Natural killer cell (primary cell): ENCODE data around the gene HSF2BP. TPM values are rescaled to one million over a fixed set of nuclear protein-coding genes. Genes with fewer than 3 reads are reported as not detected.

Experiments used
- ATAC-seq, 3 donors: fragments of 150-1000 bp in 2 of 3; fragments of 200-7000 bp in 1 of 3; cut with Tn5 transposase; 1 replicate in 1 of 3; 2 replicates in 2 of 3; pipeline ENCODE4 v1.10.0; 2021; ENCODE audit warnings: mild to moderate bottlenecking in 2 of 3, moderate library complexity in 2 of 3
- DNase-seq, 2 donors: peaks; one replicate each; pipeline versions ENCODE4 v3.0.0 to v3.0.0-alpha.2; 2013 to 2021; ENCODE audit warnings: mixed read lengths in 1 of 2
- H3K27ac ChIP-seq: one replicate; pipeline ENCODE4 v1.5.1; 2013; ENCODE audit warnings: mild to moderate bottlenecking, low read length
- H3K27me3 ChIP-seq: one replicate; pipeline ENCODE4 v1.6.1; 2013; ENCODE audit warnings: low read length; ENCODE audit not compliant: control insufficient read depth, insufficient read depth
- H3K36me3 ChIP-seq: one replicate; pipeline ENCODE4 v1.6.1; 2013; ENCODE audit warnings: low read length; ENCODE audit not compliant: control insufficient read depth, insufficient read depth
- H3K4me1 ChIP-seq: one replicate; pipeline ENCODE4 v1.6.1; 2013; ENCODE audit warnings: low read length; ENCODE audit not compliant: control insufficient read depth, insufficient read depth
- H3K4me3 ChIP-seq: one replicate; pipeline ENCODE4 v1.5.1; 2013; ENCODE audit warnings: low read length
- H3K9me3 ChIP-seq: one replicate; pipeline ENCODE4 v1.6.1; 2013; ENCODE audit warnings: low read length; ENCODE audit not compliant: control insufficient read depth, insufficient read depth
- H3K27ac Mint-ChIP-seq, 2 donors: one replicate each; pipeline ENCODE4 v1.8.0; 2022; ENCODE audit warnings: mild to moderate bottlenecking in 2 of 2, mixed read lengths in 2 of 2, moderate library complexity in 1 of 2
- H3K27me3 Mint-ChIP-seq, 2 donors: one replicate each; pipeline ENCODE4 v1.8.0; 2022; ENCODE audit warnings: low read depth in 2 of 2, mixed read lengths in 2 of 2
- H3K36me3 Mint-ChIP-seq: one replicate; pipeline ENCODE4 v1.8.0; 2022; ENCODE audit warnings: mixed read lengths
- H3K4me1 Mint-ChIP-seq, 2 donors: one replicate each; pipeline ENCODE4 v1.8.0; 2022; ENCODE audit warnings: mixed read lengths in 2 of 2
- H3K4me3 Mint-ChIP-seq: one replicate; pipeline ENCODE4 v1.8.0; 2022; ENCODE audit warnings: mild to moderate bottlenecking, moderate library complexity, mixed read lengths
- H3K9me3 Mint-ChIP-seq, 2 donors: one replicate each; pipeline ENCODE4 v1.8.0; 2022; ENCODE audit warnings: mixed read lengths in 2 of 2
- WGBS: methylation state at CpG from one replicate; pipeline ENCODE4 v1.1.7; 2013; ENCODE audit warnings: missing lambda C conversion rate; ENCODE audit not compliant: insufficient coverage; 5-methylcytosine and 5-hydroxymethylcytosine counted together
- intact Hi-C: fragments of 100-400 bp; cut with micrococcal nuclease; formaldehyde crosslinking; loops from one replicate; pipeline ENCODE4 v1.14.2; 2022
- total RNA-seq, 4 donors: library from RNA; stranded (reverse); fragments of 120-200 nt in 1 of 4; gene quantifications; one replicate each; pipeline versions ENCODE4 v1.2.3 to v1.2.4, GENCODE V29; 2013 to 2022
- TF ChIP-seq, protein P1 (sequence below): fragments of 200-600 bp; IDR thresholded peaks from one replicate; pipeline ENCODE4 v1.8.0; 2022; ENCODE audit warnings: antibody characterized with exemption

The HSF2BP gene
- total RNA-seq, 3 donors from 2014 or later (not counting 1 experiment from before 2014, with no cell fraction given), result 0.33 to 0.39 TPM; not detected in 1

DNA sequence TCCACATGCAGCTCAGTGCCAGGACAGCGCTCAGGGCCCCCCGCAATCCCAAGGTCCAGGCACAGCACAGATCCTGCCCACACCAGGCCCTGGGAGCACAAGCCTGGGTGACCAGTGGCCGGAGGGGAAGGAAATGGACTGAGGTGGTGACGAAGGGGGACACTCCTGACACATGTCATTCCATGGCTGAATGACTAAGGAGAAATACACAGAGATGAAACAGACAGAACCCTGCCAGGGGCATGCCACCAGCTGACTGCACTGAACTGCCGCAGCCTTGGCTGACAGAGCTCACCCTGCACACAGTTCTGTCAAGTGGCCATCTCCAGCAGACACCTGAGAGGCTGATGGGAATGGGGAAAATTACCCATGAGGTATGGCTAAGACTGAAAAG is 56.1 kb downstream of the HSF2BP start:
- no peak overlapping the region for H3K4me3 ChIP-seq
- intact Hi-C loops, result no loop called here
- H3K9me3 Mint-ChIP-seq, result no peaks in the 10 kb centered on the region
- H3K27me3 ChIP-seq, result no peaks in the 10 kb centered on the region
- no peak overlapping the region for H3K27ac ChIP-seq
- no peaks in the 10 kb centered on the region for H3K9me3 ChIP-seq
- TF ChIP-seq, protein P1, sequence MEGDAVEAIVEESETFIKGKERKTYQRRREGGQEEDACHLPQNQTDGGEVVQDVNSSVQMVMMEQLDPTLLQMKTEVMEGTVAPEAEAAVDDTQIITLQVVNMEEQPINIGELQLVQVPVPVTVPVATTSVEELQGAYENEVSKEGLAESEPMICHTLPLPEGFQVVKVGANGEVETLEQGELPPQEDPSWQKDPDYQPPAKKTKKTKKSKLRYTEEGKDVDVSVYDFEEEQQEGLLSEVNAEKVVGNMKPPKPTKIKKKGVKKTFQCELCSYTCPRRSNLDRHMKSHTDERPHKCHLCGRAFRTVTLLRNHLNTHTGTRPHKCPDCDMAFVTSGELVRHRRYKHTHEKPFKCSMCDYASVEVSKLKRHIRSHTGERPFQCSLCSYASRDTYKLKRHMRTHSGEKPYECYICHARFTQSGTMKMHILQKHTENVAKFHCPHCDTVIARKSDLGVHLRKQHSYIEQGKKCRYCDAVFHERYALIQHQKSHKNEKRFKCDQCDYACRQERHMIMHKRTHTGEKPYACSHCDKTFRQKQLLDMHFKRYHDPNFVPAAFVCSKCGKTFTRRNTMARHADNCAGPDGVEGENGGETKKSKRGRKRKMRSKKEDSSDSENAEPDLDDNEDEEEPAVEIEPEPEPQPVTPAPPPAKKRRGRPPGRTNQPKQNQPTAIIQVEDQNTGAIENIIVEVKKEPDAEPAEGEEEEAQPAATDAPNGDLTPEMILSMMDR, result no peak
- H3K27me3 Mint-ChIP-seq, result peaks cover 0 to 10% of the 10 kb centered on the region in 2 donors
- H3K27ac Mint-ChIP-seq, result no peak overlapping the region
- no peak for DNase-seq
- H3K4me1 ChIP-seq, result peaks cover 4% of the 10 kb centered on the region
- peaks cover 8 to 10% of the 10 kb centered on the region in 2 donors for H3K4me1 Mint-ChIP-seq
- no peak overlapping the region for H3K4me3 Mint-ChIP-seq
- H3K36me3 ChIP-seq, result no peaks in the 10 kb centered on the region
- WGBS, result 87% methylated on average over 5 of the region's 5 CpGs
- no peaks in the 10 kb centered on the region for H3K36me3 Mint-ChIP-seq
- ATAC-seq, result no peak

DNA sequence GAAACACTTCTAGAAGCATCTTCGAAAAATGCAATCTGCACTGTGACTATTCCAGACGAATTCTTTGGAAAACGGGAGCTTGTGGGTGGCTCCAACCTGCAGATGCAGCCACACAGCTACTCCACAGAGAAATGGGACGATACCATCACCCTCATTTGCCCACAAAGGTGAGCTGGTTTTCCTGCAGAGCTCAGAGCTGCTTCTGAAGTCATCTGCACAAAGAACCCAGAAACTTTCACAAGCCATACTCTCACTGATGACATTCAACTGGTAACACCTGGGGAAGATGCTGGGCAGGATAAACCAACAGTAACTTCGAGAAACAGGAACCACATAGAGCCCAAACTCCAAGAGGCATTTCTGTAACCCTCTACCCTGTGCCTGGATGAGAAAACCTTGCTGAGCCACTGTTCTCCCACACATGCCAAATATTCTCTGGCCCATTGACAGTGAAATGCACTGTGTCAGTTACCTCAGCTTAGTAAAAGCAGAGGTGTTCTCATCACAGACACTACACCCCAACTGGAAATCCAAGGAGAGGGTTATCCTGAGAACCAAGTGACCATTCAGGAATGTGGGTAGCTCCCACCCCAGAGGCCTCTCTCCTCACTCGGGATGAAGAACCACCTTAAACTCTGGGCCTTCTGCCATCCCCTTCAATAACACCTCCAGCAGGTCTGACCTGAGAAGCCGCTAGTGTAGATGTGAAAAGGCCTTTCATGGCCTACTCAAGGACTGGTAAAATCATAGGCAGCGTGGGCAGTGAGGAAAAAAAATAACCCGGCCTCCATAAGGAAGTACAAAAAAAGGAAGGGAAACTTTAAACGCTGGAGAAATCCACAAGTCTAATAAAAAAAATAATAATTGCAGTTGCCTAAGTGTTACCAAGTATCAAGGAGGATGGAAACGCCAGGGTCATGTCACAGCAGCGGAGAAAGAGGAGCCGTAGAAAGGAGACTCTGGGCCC is 56.7 kb downstream of the HSF2BP start:
- ATAC-seq, result no peak
- Mint-ChIP-seq H3K36me3 (no peaks in the 10 kb centered on the region), H3K27ac (no peak overlapping the region)

DNA sequence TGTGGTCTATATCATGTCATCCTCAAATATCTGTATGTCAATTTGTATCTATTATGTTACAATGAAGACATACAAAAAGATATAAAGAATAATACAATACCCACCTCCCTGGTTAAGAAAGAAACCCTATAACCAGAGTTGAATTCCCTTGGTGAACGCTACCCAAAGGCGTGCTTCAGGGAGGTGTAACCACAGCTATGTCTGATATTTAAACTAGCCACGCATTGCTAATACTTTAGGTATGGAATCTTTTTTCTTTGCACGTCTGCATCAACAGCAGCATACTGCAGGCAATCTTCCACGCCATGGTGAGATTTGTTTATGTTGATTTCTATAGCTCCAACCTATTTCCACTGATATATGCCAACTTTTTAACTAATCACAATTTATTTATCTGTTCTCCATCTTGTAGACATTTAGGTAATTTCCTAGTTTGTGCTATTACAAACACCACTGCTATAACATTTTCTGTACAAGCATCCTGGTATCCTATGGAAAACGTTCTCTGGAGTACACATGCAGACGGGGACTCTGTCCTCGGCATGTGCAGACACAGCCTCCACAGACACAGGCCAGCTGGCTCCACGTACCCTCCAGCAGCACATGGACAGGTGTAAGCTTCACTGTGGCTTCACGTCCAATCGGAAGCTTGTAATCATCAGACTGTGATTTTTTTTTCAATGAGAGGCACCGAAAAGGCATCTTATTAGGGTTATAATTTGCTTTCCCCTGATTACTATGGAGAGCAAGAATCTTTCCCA is 58.5 kb downstream of the HSF2BP start:
- WGBS, result 91% methylated on average over 10 of the region's 12 CpGs
- Histone ChIP-seq H3K36me3 (no peaks in the 10 kb centered on the region), H3K27me3 (no peaks in the 10 kb centered on the region), H3K4me3 (no peak overlapping the region), H3K4me1 (peaks cover 4% of the 10 kb centered on the region), H3K9me3 (no peaks in the 10 kb centered on the region), H3K27ac (no peak overlapping the region)
- no peak overlapping the region for H3K27ac Mint-ChIP-seq
- TF ChIP-seq, protein P1, result no peak
- no peak overlapping the region for H3K4me3 Mint-ChIP-seq
- H3K9me3 Mint-ChIP-seq, result no peaks in the 10 kb centered on the region
- H3K36me3 Mint-ChIP-seq, result no peaks in the 10 kb centered on the region
- DNase-seq, result no peak
- ATAC-seq, result no peak
- intact Hi-C loops, result no loop called here
- H3K4me1 Mint-ChIP-seq, result peaks cover 8 to 10% of the 10 kb centered on the region in 2 donors
- peaks cover 3 to 6% of the 10 kb centered on the region in 2 donors for H3K27me3 Mint-ChIP-seq

More for the DNA sequence above, 56.7 kb downstream of the HSF2BP start:
- TF ChIP-seq, protein P1, result no peak
- Histone ChIP-seq H3K4me1 (peaks cover 4% of the 10 kb centered on the region), H3K27ac (no peak overlapping the region), H3K27me3 (no peaks in the 10 kb centered on the region), H3K9me3 (no peaks in the 10 kb centered on the region), H3K4me3 (no peak overlapping the region), H3K36me3 (no peaks in the 10 kb centered on the region)
- Mint-ChIP-seq H3K9me3 (no peaks in the 10 kb centered on the region), H3K4me1 (peaks cover 8 to 10% of the 10 kb centered on the region in 2 donors), H3K27me3 (peaks cover 0 to 5% of the 10 kb centered on the region in 2 donors), H3K4me3 (no peak overlapping the region)
- no peak for DNase-seq
- WGBS, result 70% methylated on average over 12 of the region's 13 CpGs
- intact Hi-C loops, result no loop called here
